ENCODE data around the gene DNAH6. TPM values are rescaled to one million over a fixed set of nuclear protein-coding genes. Genes with fewer than 3 reads are reported as not detected.

Gene DNAH6
- polyA plus RNA-seq, 1 donor (not counting 4 experiments of a cell fraction or from before 2014, with no cell fraction given): 0.05 TPM

GRCh38 chr2:84652431-84652830, 136.1 kb downstream of the DNAH6 start:
- H3K27ac ChIP-seq (ENCODE audit: control insufficient read depth, insufficient read depth, low read length): no peak overlapping the region
- no peak overlapping the region for H3K4me3 ChIP-seq (ENCODE audit: control insufficient read depth in 2 of 3, extremely low read depth in 1 of 3, insufficient read depth in 2 of 3, low read depth in 1 of 3, low read length in 3 of 3)
- H4K20me1 ChIP-seq (ENCODE audit: control insufficient read depth, extremely low read depth, insufficient read depth, low read length): no peaks in the 10 kb centered on the region
- H3K9me3 ChIP-seq (ENCODE audit: control insufficient read depth, low read depth, low read length): no peaks in the 10 kb centered on the region
- H3K4me1 ChIP-seq (ENCODE audit: control insufficient read depth, extremely low read depth, insufficient read depth, low read length): no peaks in the 10 kb centered on the region
- no peaks in the 10 kb centered on the region for H3K79me2 ChIP-seq (ENCODE audit: control insufficient read depth, insufficient read depth, low read length)
- H3K4me2 ChIP-seq (ENCODE audit: control insufficient read depth, extremely low read depth, insufficient read depth, low read depth, low read length): no peak overlapping the region
- TF ChIP-seq EZH2 (IDR thresholded peaks at IDR 0.05; ENCODE audit: low read length) (no peak), CTCF (optimal IDR thresholded peaks at IDR 0.05 in 1 of 3, IDR thresholded peaks at IDR 0.05 in 1 of 3, conservative IDR thresholded peaks at IDR 0.05 in 1 of 3; ENCODE audit: extremely low read depth in 1 of 3, insufficient read depth in 2 of 3, low read length in 3 of 3) (no peak)
- dilution Hi-C loops (cut with MboI; ENCODE audit: extremely low pct_ligation_motif_present, low sequenced_read_pairs): no loop called here
- DNase-seq (ENCODE audit: low read depth, low spot score) (no peak), FAIRE-seq (no peak)
- H3K36me3 ChIP-seq (ENCODE audit: control insufficient read depth in 2 of 2, extremely low read depth in 1 of 2, insufficient read depth in 2 of 2, low read length in 2 of 2): no peaks in the 10 kb centered on the region
- no peaks in the 10 kb centered on the region for H3K9me1 ChIP-seq (ENCODE audit: control insufficient read depth, extremely low read depth, insufficient read depth, low read length)
- H3K27me3 ChIP-seq (ENCODE audit: control insufficient read depth, extremely low read depth, insufficient read depth, low read length): no peaks in the 10 kb centered on the region
- no peak overlapping the region for H3K9ac ChIP-seq (ENCODE audit: control insufficient read depth, extremely low read depth, insufficient read depth, low read length)
- no peak overlapping the region for H2AFZ ChIP-seq (ENCODE audit: control insufficient read depth, low read length)

GRCh38 chr2:84653302-84653701, 137.0 kb downstream of the DNAH6 start:
- TF ChIP-seq CTCF (optimal IDR thresholded peaks at IDR 0.05 in 1 of 3, IDR thresholded peaks at IDR 0.05 in 1 of 3, conservative IDR thresholded peaks at IDR 0.05 in 1 of 3; ENCODE audit: extremely low read depth in 1 of 3, insufficient read depth in 2 of 3, low read length in 3 of 3): no peak
- TF ChIP-seq EZH2 (IDR thresholded peaks at IDR 0.05; ENCODE audit: low read length): no peak
- no peaks in the 10 kb centered on the region for H4K20me1 ChIP-seq (ENCODE audit: control insufficient read depth, extremely low read depth, insufficient read depth, low read length)
- no peaks in the 10 kb centered on the region for H3K4me1 ChIP-seq (ENCODE audit: control insufficient read depth, extremely low read depth, insufficient read depth, low read length)
- dilution Hi-C loops (cut with MboI; ENCODE audit: extremely low pct_ligation_motif_present, low sequenced_read_pairs): no loop called here
- H3K79me2 ChIP-seq (ENCODE audit: control insufficient read depth, insufficient read depth, low read length): no peaks in the 10 kb centered on the region
- DNase-seq (ENCODE audit: low read depth, low spot score) (no peak), FAIRE-seq (no peak)
- no peaks in the 10 kb centered on the region for H3K36me3 ChIP-seq (ENCODE audit: control insufficient read depth in 2 of 2, extremely low read depth in 1 of 2, insufficient read depth in 2 of 2, low read length in 2 of 2)
- H3K9me3 ChIP-seq (ENCODE audit: control insufficient read depth, low read depth, low read length): no peaks in the 10 kb centered on the region
- H3K27me3 ChIP-seq (ENCODE audit: control insufficient read depth, extremely low read depth, insufficient read depth, low read length): no peaks in the 10 kb centered on the region
- no peak overlapping the region for H3K9ac ChIP-seq (ENCODE audit: control insufficient read depth, extremely low read depth, insufficient read depth, low read length)
- no peak overlapping the region for H2AFZ ChIP-seq (ENCODE audit: control insufficient read depth, low read length)
- no peak overlapping the region for H3K4me2 ChIP-seq (ENCODE audit: control insufficient read depth, extremely low read depth, insufficient read depth, low read depth, low read length)
- H3K4me3 ChIP-seq (ENCODE audit: control insufficient read depth in 2 of 3, extremely low read depth in 1 of 3, insufficient read depth in 2 of 3, low read depth in 1 of 3, low read length in 3 of 3): no peak overlapping the region
- no peak overlapping the region for H3K27ac ChIP-seq (ENCODE audit: control insufficient read depth, insufficient read depth, low read length)
- H3K9me1 ChIP-seq (ENCODE audit: control insufficient read depth, extremely low read depth, insufficient read depth, low read length): no peaks in the 10 kb centered on the region
